WTC11 (cell line): ENCODE data around the gene R3HDM1. TPM values are rescaled to one million over a fixed set of nuclear protein-coding genes. Genes with fewer than 3 reads are reported as not detected.

Experiments used
- GABPB1 ChIP-seq: sonication (generic); formaldehyde crosslinking; IDR thresholded peaks from 2 replicates; pipeline ENCODE4 v1.8.1; 2023; ENCODE audit warnings: mild to moderate bottlenecking, missing genetic modification reagents
- IRF2 ChIP-seq: sonication (generic); formaldehyde crosslinking; IDR thresholded peaks from 2 replicates; pipeline ENCODE4 v1.8.0; 2022; ENCODE audit warnings: low read depth, missing genetic modification reagents, borderline replicate concordance
- NFATC4 ChIP-seq: fragments of 250-450 bp; sonication (Bioruptor Pico); IDR thresholded peaks from 2 replicates; pipeline ENCODE4 v1.9.0; 2021; ENCODE audit warnings: mild to moderate bottlenecking
- NR1H2 ChIP-seq: sonication (generic); formaldehyde crosslinking; IDR thresholded peaks from 2 replicates; pipeline ENCODE4 v1.9.0; 2021; ENCODE audit warnings: mild to moderate bottlenecking, moderate library complexity, missing genetic modification reagents
- NR3C1 ChIP-seq: sonication (generic); formaldehyde crosslinking; conservative IDR thresholded peaks from 2 replicates; pipeline ENCODE4 v1.8.1; 2023; ENCODE audit warnings: low read depth, mild to moderate bottlenecking, missing genetic modification reagents
- OVOL2 ChIP-seq: fragments of 250-450 bp; sonication (Bioruptor Pico); IDR thresholded peaks from 2 replicates; pipeline ENCODE4 v1.9.0; 2021; ENCODE audit warnings: mild to moderate bottlenecking, borderline replicate concordance
- TEAD1 ChIP-seq: sonication (generic); formaldehyde crosslinking; IDR thresholded peaks from 2 replicates; pipeline ENCODE4 v1.8.0; 2022; ENCODE audit warnings: mild to moderate bottlenecking, missing genetic modification reagents
- ZNF121 ChIP-seq: sonication (generic); formaldehyde crosslinking; IDR thresholded peaks from 2 replicates; pipeline ENCODE4 v1.8.0; 2023; ENCODE audit warnings: missing genetic modification reagents
- total RNA-seq: library from RNA; stranded (reverse); gene quantifications from 3 replicates; pipeline ENCODE4 v1.2.3, GENCODE V29; 2021
- TF ChIP-seq, protein P1 (sequence below): sonication (generic); formaldehyde crosslinking; IDR thresholded peaks from 2 replicates; pipeline ENCODE4 v1.8.1; 2022; ENCODE audit warnings: low read depth, mild to moderate bottlenecking, moderate library complexity, missing genetic modification reagents, borderline replicate concordance
- TF ChIP-seq, protein P2 (sequence below): fragments of 250-450 bp; sonication (Bioruptor Pico); IDR thresholded peaks from 2 replicates; pipeline ENCODE4 v1.9.0; 2021; ENCODE audit warnings: mild to moderate bottlenecking
- TF ChIP-seq, protein P3 (sequence below): sonication (generic); formaldehyde crosslinking; IDR thresholded peaks from 2 replicates; pipeline ENCODE4 v1.8.1; 2023; ENCODE audit warnings: mild to moderate bottlenecking, missing genetic modification reagents, borderline replicate concordance
- TF ChIP-seq, protein P4 (sequence below): sonication (generic); formaldehyde crosslinking; IDR thresholded peaks from 2 replicates; pipeline ENCODE4 v1.8.0; 2023; ENCODE audit warnings: mild to moderate bottlenecking, missing genetic modification reagents
- TF ChIP-seq, protein P5 (sequence below): sonication (generic); formaldehyde crosslinking; IDR thresholded peaks from 2 replicates; pipeline ENCODE4 v1.8.0; 2022; ENCODE audit warnings: mild to moderate bottlenecking, missing genetic modification reagents
- TF ChIP-seq, protein P6 (sequence below): sonication (generic); formaldehyde crosslinking; IDR thresholded peaks from 2 replicates; pipeline ENCODE4 v1.8.0; 2023; ENCODE audit warnings: missing genetic modification reagents
- TF ChIP-seq, protein P7 (sequence below): sonication (generic); formaldehyde crosslinking; conservative IDR thresholded peaks from 2 replicates; pipeline ENCODE4 v1.8.1; 2023; ENCODE audit warnings: mild to moderate bottlenecking, low read depth, missing genetic modification reagents, moderate library complexity
- TF ChIP-seq, protein P8 (sequence below): sonication (generic); formaldehyde crosslinking; IDR thresholded peaks from 2 replicates; pipeline ENCODE4 v1.8.1; 2022; ENCODE audit warnings: low read depth, missing genetic modification reagents, borderline replicate concordance

The R3HDM1 gene
- total RNA-seq, 1 experiment from 2014 or later, result 58.4 TPM

DNA sequence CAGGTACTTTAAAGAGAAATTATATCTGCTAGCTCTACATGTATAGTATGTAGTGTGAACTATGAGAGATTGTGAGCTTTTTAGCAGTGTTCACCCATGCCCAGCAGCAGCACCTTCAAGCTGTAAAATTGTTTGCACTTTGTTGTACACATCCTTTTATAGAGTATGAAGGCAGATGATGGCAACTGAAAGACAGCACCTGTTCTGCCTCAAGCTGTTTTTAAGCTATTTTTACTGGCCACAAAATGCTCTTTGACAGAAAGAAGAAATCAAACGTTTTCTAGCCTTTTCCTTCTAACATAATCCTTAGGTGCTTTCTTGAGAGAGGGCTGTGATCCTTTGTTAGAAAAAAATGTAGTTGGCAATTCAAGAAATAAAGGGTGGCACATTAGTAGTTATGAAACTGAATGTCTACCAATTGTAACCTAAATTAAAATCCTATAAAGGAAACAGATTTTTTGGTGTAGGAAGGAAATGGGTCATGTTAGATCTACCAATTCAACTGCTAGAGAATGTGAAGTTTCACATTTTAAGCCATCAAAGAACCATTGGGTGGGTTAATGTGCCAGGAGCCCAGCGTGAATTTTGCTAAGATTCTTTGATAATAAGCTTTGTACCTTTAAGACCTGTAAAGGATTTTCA lies 59.5 kb downstream of the R3HDM1 start (continued):
- TF ChIP-seq, protein P1, sequence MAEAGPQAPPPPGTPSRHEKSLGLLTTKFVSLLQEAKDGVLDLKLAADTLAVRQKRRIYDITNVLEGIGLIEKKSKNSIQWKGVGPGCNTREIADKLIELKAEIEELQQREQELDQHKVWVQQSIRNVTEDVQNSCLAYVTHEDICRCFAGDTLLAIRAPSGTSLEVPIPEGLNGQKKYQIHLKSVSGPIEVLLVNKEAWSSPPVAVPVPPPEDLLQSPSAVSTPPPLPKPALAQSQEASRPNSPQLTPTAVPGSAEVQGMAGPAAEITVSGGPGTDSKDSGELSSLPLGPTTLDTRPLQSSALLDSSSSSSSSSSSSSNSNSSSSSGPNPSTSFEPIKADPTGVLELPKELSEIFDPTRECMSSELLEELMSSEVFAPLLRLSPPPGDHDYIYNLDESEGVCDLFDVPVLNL (CRISPR knock-in tag), result no peak
- TF ChIP-seq NFATC4 (CRISPR knock-in tag) (no peak), TEAD1 (CRISPR knock-in tag) (no peak), NR1H2 (CRISPR knock-in tag) (no peak), OVOL2 (CRISPR knock-in tag) (no peak), ZNF121 (CRISPR knock-in tag) (no peak), GABPB1 (CRISPR knock-in tag) (no peak), IRF2 (no peak), NR3C1 (CRISPR knock-in tag) (no peak)
- TF ChIP-seq, protein P2, sequence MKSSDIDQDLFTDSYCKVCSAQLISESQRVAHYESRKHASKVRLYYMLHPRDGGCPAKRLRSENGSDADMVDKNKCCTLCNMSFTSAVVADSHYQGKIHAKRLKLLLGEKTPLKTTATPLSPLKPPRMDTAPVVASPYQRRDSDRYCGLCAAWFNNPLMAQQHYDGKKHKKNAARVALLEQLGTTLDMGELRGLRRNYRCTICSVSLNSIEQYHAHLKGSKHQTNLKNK (CRISPR knock-in tag), result no peak
- TF ChIP-seq, protein P3, sequence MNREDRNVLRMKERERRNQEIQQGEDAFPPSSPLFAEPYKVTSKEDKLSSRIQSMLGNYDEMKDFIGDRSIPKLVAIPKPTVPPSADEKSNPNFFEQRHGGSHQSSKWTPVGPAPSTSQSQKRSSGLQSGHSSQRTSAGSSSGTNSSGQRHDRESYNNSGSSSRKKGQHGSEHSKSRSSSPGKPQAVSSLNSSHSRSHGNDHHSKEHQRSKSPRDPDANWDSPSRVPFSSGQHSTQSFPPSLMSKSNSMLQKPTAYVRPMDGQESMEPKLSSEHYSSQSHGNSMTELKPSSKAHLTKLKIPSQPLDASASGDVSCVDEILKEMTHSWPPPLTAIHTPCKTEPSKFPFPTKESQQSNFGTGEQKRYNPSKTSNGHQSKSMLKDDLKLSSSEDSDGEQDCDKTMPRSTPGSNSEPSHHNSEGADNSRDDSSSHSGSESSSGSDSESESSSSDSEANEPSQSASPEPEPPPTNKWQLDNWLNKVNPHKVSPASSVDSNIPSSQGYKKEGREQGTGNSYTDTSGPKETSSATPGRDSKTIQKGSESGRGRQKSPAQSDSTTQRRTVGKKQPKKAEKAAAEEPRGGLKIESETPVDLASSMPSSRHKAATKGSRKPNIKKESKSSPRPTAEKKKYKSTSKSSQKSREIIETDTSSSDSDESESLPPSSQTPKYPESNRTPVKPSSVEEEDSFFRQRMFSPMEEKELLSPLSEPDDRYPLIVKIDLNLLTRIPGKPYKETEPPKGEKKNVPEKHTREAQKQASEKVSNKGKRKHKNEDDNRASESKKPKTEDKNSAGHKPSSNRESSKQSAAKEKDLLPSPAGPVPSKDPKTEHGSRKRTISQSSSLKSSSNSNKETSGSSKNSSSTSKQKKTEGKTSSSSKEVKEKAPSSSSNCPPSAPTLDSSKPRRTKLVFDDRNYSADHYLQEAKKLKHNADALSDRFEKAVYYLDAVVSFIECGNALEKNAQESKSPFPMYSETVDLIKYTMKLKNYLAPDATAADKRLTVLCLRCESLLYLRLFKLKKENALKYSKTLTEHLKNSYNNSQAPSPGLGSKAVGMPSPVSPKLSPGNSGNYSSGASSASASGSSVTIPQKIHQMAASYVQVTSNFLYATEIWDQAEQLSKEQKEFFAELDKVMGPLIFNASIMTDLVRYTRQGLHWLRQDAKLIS (CRISPR knock-in tag), result no peak
- TF ChIP-seq, protein P4, sequence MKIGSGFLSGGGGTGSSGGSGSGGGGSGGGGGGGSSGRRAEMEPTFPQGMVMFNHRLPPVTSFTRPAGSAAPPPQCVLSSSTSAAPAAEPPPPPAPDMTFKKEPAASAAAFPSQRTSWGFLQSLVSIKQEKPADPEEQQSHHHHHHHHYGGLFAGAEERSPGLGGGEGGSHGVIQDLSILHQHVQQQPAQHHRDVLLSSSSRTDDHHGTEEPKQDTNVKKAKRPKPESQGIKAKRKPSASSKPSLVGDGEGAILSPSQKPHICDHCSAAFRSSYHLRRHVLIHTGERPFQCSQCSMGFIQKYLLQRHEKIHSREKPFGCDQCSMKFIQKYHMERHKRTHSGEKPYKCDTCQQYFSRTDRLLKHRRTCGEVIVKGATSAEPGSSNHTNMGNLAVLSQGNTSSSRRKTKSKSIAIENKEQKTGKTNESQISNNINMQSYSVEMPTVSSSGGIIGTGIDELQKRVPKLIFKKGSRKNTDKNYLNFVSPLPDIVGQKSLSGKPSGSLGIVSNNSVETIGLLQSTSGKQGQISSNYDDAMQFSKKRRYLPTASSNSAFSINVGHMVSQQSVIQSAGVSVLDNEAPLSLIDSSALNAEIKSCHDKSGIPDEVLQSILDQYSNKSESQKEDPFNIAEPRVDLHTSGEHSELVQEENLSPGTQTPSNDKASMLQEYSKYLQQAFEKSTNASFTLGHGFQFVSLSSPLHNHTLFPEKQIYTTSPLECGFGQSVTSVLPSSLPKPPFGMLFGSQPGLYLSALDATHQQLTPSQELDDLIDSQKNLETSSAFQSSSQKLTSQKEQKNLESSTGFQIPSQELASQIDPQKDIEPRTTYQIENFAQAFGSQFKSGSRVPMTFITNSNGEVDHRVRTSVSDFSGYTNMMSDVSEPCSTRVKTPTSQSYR (CRISPR knock-in tag), result no peak
- TF ChIP-seq, protein P5, sequence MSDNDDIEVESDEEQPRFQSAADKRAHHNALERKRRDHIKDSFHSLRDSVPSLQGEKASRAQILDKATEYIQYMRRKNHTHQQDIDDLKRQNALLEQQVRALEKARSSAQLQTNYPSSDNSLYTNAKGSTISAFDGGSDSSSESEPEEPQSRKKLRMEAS (CRISPR knock-in tag), result no peak
- TF ChIP-seq, protein P6, sequence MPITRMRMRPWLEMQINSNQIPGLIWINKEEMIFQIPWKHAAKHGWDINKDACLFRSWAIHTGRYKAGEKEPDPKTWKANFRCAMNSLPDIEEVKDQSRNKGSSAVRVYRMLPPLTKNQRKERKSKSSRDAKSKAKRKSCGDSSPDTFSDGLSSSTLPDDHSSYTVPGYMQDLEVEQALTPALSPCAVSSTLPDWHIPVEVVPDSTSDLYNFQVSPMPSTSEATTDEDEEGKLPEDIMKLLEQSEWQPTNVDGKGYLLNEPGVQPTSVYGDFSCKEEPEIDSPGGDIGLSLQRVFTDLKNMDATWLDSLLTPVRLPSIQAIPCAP, result no peak
- TF ChIP-seq, protein P7, sequence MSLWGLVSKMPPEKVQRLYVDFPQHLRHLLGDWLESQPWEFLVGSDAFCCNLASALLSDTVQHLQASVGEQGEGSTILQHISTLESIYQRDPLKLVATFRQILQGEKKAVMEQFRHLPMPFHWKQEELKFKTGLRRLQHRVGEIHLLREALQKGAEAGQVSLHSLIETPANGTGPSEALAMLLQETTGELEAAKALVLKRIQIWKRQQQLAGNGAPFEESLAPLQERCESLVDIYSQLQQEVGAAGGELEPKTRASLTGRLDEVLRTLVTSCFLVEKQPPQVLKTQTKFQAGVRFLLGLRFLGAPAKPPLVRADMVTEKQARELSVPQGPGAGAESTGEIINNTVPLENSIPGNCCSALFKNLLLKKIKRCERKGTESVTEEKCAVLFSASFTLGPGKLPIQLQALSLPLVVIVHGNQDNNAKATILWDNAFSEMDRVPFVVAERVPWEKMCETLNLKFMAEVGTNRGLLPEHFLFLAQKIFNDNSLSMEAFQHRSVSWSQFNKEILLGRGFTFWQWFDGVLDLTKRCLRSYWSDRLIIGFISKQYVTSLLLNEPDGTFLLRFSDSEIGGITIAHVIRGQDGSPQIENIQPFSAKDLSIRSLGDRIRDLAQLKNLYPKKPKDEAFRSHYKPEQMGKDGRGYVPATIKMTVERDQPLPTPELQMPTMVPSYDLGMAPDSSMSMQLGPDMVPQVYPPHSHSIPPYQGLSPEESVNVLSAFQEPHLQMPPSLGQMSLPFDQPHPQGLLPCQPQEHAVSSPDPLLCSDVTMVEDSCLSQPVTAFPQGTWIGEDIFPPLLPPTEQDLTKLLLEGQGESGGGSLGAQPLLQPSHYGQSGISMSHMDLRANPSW, result no peak
- TF ChIP-seq, protein P8, sequence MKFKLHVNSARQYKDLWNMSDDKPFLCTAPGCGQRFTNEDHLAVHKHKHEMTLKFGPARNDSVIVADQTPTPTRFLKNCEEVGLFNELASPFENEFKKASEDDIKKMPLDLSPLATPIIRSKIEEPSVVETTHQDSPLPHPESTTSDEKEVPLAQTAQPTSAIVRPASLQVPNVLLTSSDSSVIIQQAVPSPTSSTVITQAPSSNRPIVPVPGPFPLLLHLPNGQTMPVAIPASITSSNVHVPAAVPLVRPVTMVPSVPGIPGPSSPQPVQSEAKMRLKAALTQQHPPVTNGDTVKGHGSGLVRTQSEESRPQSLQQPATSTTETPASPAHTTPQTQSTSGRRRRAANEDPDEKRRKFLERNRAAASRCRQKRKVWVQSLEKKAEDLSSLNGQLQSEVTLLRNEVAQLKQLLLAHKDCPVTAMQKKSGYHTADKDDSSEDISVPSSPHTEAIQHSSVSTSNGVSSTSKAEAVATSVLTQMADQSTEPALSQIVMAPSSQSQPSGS (CRISPR knock-in tag), result no peak
